HCT116 (cell line): ENCODE measurements around the gene GYS1. TPM values are rescaled to one million over a fixed set of nuclear protein-coding genes. Genes with fewer than 3 reads are reported as not detected.

Source experiments
- ATAC-seq: fragments of 200-7000 bp; cut with Tn5 transposase; 2 replicates; pipeline ENCODE4 v1.9.1; 2020; ENCODE audit warnings: mild to moderate bottlenecking, moderate library complexity
- BruUV-seq: library from RNA; stranded (reverse); fragments of 400-500 nt; replicated peaks from 2 replicates; lab custom pipeline; 2021; lab: Mats Ljungman, UMichigan
- CTCF ChIA-PET: fragments of 300-600 bp; sonication (Branson Sonifier 250); formaldehyde crosslinking; loops from one replicate; lab custom pipeline; 2021; ENCODE audit warnings: antibody characterized with exemption; lab: Charles Lee
- POLR2A ChIA-PET: fragments of 300-600, 350-600 bp; sonication (Branson Sonifier 250); formaldehyde crosslinking; loops from one replicate; lab custom pipeline; 2021; ENCODE audit warnings: antibody characterized with exemption; lab: Charles Lee
- RAD21 ChIA-PET, 2 experiments: fragments of 300-600 bp; sonication (Branson Sonifier 250); formaldehyde crosslinking; loops; one replicate each; lab custom pipeline; 2023; ENCODE audit warnings: low total read pairs in 2 of 2; ENCODE audit not compliant: uncharacterized antibody in 2 of 2, unreplicated experiment in 2 of 2, low non-redundant PET in 1 of 2; lab: Charles Lee
- DNase-seq: peaks from one replicate; pipeline ENCODE4 v3.0.0-alpha.2; 2010; ENCODE audit warnings: low read depth, low spot score
- H2AFZ ChIP-seq: fragments of 200-600 bp; shearing (Covaris generic), sonication (generic); 2 replicates; pipeline ENCODE4 v1.6.1; 2017; ENCODE audit warnings: low read depth, mixed run types, mixed read lengths, antibody characterized with exemption, low read length; ENCODE audit not compliant: poor library complexity, severe bottlenecking
- H3K27ac ChIP-seq: 2 replicates; pipeline ENCODE4 v1.5.1; 2012; ENCODE audit warnings: low read depth, low read length
- H3K27me3 ChIP-seq: fragments of 200-600 bp; sonication (generic); 2 replicates; pipeline ENCODE4 v1.6.1; 2016; ENCODE audit warnings: mixed run types, low read length, mixed read lengths; ENCODE audit not compliant: insufficient read depth
- H3K36me3 ChIP-seq, 2 experiments: fragments of 200-500 bp in 1 of 2; fragments of 200-600 bp in 1 of 2; sonication (Bioruptor generic) in 1 of 2; sonication (generic) in 1 of 2; 2 replicates each; pipeline versions ENCODE4 v1.5.1 to v1.6.1; 2014 to 2016; ENCODE audit warnings: low read length in 2 of 2, inconsistent platforms in 1 of 2, mixed read lengths in 1 of 2, mixed run types in 1 of 2; ENCODE audit not compliant: insufficient read depth in 2 of 2, control insufficient read depth in 1 of 2
- H3K4me1 ChIP-seq, 2 experiments: fragments of 200-600 bp in 1 of 2; sonication (generic) in 1 of 2; 2 replicates each; pipeline versions ENCODE4 v1.5.1 to v1.6.1; 2012 to 2017; ENCODE audit warnings: low read length in 2 of 2, inconsistent platforms in 1 of 2, mild to moderate bottlenecking in 1 of 2, mixed read lengths in 1 of 2, mixed run types in 1 of 2, moderate library complexity in 1 of 2; ENCODE audit not compliant: insufficient read depth in 2 of 2, control insufficient read depth in 1 of 2
- H3K4me2 ChIP-seq: fragments of 200-600 bp; sonication (generic); 2 replicates; pipeline ENCODE4 v1.6.1; 2017; ENCODE audit warnings: mixed run types, low read length, mixed read lengths
- H3K4me3 ChIP-seq, 2 experiments: fragments of 200-600 bp in 1 of 2; sonication (generic) in 1 of 2; replicated peaks in 1 of 2; 2 replicates each; pipeline ENCODE4 v1.5.1; 2011 to 2016; ENCODE audit warnings: low read length in 2 of 2, control low read depth in 1 of 2, low read depth in 1 of 2, mild to moderate bottlenecking in 1 of 2, mixed read lengths in 1 of 2, mixed run types in 1 of 2
- H3K79me2 ChIP-seq: fragments of 200-600 bp; sonication (generic); 2 replicates; pipeline ENCODE4 v1.6.1; 2017; ENCODE audit warnings: mild to moderate bottlenecking, mixed run types, low read length, moderate library complexity, mixed read lengths; ENCODE audit not compliant: insufficient read depth
- H3K9ac ChIP-seq: fragments of 200-600 bp; sonication (generic); 2 replicates; pipeline ENCODE4 v1.6.1; 2016; ENCODE audit warnings: low read length, mixed read lengths
- H3K9me2 ChIP-seq: fragments of 200-600 bp; sonication (generic), shearing (Covaris generic); 2 replicates; pipeline ENCODE4 v1.6.1; 2017; ENCODE audit warnings: mixed run types, mild to moderate bottlenecking, moderate library complexity; ENCODE audit not compliant: insufficient read depth
- H3K9me3 ChIP-seq, 2 experiments: fragments of 200-500 bp in 1 of 2; fragments of 200-600 bp in 1 of 2; sonication (Bioruptor generic) in 1 of 2; sonication (generic) in 1 of 2; 2 replicates each; pipeline ENCODE4 v1.6.1; 2014 to 2017; ENCODE audit warnings: low read length in 2 of 2, mixed read lengths in 2 of 2, inconsistent platforms in 1 of 2, low read depth in 1 of 2, mild to moderate bottlenecking in 1 of 2, mixed run types in 1 of 2, moderate library complexity in 1 of 2; ENCODE audit not compliant: control insufficient read depth in 1 of 2, insufficient read depth in 1 of 2
- H4K20me1 ChIP-seq: fragments of 200-600 bp; sonication (generic), shearing (Covaris generic); 2 replicates; pipeline ENCODE4 v1.6.1; 2017; ENCODE audit warnings: mixed run types, mild to moderate bottlenecking, moderate library complexity; ENCODE audit not compliant: insufficient read depth
- ATF3 ChIP-seq: IDR thresholded peaks from 2 replicates; pipeline ENCODE4 v1.6.1; 2012
- CEBPB ChIP-seq: IDR thresholded peaks from 2 replicates; pipeline ENCODE4 v1.6.1; 2012; ENCODE audit warnings: low read depth
- JUND ChIP-seq: IDR thresholded peaks from 2 replicates; pipeline ENCODE4 v1.6.1; 2012
- POLR2AphosphoS5 ChIP-seq: IDR thresholded peaks from 2 replicates; pipeline ENCODE4 v1.6.1; 2011; ENCODE audit warnings: mild to moderate bottlenecking, low read depth, low read length, moderate library complexity
- RAD21 ChIP-seq: IDR thresholded peaks from 2 replicates; pipeline ENCODE4 v1.6.1; 2012; ENCODE audit warnings: low read depth, mild to moderate bottlenecking
- SRF ChIP-seq: IDR thresholded peaks from 2 replicates; pipeline ENCODE4 v1.6.1; 2012; ENCODE audit warnings: low read depth
- intact Hi-C: fragments of 100-400 bp; cut with micrococcal nuclease; formaldehyde crosslinking; loops from 2 replicates; pipeline ENCODE4 v1.10.0; 2022
- total RNA-seq: library from RNA; stranded (reverse); gene quantifications from one replicate; pipeline ENCODE4 v1.2.1, GENCODE V29; 2021; ENCODE audit not compliant: unreplicated experiment

Gene GYS1
- total RNA-seq, 1 experiment from 2014 or later = 50.7 TPM

GRCh38 chr19:48992581-48993174 lies 431 bp downstream of the GYS1 start:
- Histone ChIP-seq H3K79me2 (peaks cover 66% of the 10 kb centered on the region), H2AFZ (no peak overlapping the region), H3K27me3 (no peaks in the 10 kb centered on the region), H4K20me1 (peaks cover 8% of the 10 kb centered on the region; the same call in 1 of the 2 replicates), H3K36me3 (peaks cover 5 to 8% of the 10 kb centered on the region in 2 experiments; a peak in 1 of 4 replicates), H3K9ac (peak overlapping the region; percentile 97), H3K9me2 (no peaks in the 10 kb centered on the region), H3K4me3 (peak overlapping the region; percentile 75 to 77), H3K27ac (peak overlapping the region; percentile 75), H3K4me1 (peaks cover 13 to 29% of the 10 kb centered on the region in 2 experiments), H3K4me2 (peak overlapping the region; percentile 92)
- peak; percentile 2; the same call in 1 of the 2 replicates for ATAC-seq
- ChIA-PET CTCF (interaction anchor here (0.6 to 2.5 kb wide), 27 partner anchors 9 to 210 kb away, joined by 3 to 44 read pairs (median 5); partner anchors contain the start of genes BCAT2, CGB2, CGB7 and LHB), POLR2A (interaction anchor here (0.9 to 3.1 kb wide), 18 partner anchors 9 to 684 kb away, joined by 3 to 17 read pairs (median 6); partner anchors contain the start of genes CGB7, DHDH, FTL and RPL18), RAD21 (interaction anchor here in 1 of 2 experiments (0.8 to 1.0 kb wide), 2 partner anchors 72 to 197 kb away, joined by 3 read pairs; partner anchors contain the start of gene NTF4)
- intact Hi-C loops = no loop called here
- TF ChIP-seq RAD21 (no peak), JUND (no peak), ATF3 (no peak)
- TF ChIP-seq, all 23 proteins: peak for 0
- H3K9me3 ChIP-seq = no peaks in the 10 kb centered on the region
- TSS peak; percentile 75 for BruUV-seq
- no peak for DNase-seq

GRCh38 chr19:48991873-48992580 lies 1.1 kb downstream of the GYS1 start:
- Histone ChIP-seq H3K36me3 (peaks cover 5 to 8% of the 10 kb centered on the region in 2 experiments; a peak in 1 of 4 replicates), H3K9me2 (no peaks in the 10 kb centered on the region), H3K4me3 (peak overlapping the region; percentile 75 to 77), H3K9ac (peak overlapping the region; percentile 97), H4K20me1 (peaks cover 2% of the 10 kb centered on the region; the same call in 1 of the 2 replicates), H3K4me2 (peak overlapping the region; percentile 92), H3K27me3 (no peaks in the 10 kb centered on the region), H3K9me3 (no peaks in the 10 kb centered on the region), H3K4me1 (peaks cover 11 to 23% of the 10 kb centered on the region in 2 experiments), H2AFZ (no peak overlapping the region), H3K79me2 (peaks cover 59% of the 10 kb centered on the region), H3K27ac (peak overlapping the region; percentile 75)
- intact Hi-C loops = no loop called here
- ATAC-seq (peak; percentile 41), DNase-seq (no peak)
- ChIA-PET POLR2A (interaction anchor here (0.7 to 3.1 kb wide), 3 partner anchors 9 to 26 kb away, joined by 4 to 17 read pairs (median 7); no protein-coding TSS in a partner anchor), RAD21 (no interaction called here), CTCF (interaction anchor here (0.6 to 2.5 kb wide), 9 partner anchors 8 to 233 kb away, joined by 3 to 44 read pairs (median 6); partner anchors contain the start of genes BCAT2, CGB7 and LHB)
- BruUV-seq = no TSS peak
- TF ChIP-seq POLR2AphosphoS5 = peak; percentile 51; the same call in 1 of the 2 replicates
- TF ChIP-seq RAD21 = no peak
- no peak for TF ChIP-seq CEBPB
- TF ChIP-seq SRF = no peak
